Mesodermal cell (in vitro differentiated cells): ENCODE results near the gene SOX5.

Experiments
- H3K27ac ChIP-seq: 2 replicates; pipeline ENCODE4 v1.7.0; 2013; ENCODE audit warnings: mild to moderate bottlenecking, low read depth, low read length, moderate library complexity; ENCODE audit not compliant: severe bottlenecking
- H3K36me3 ChIP-seq: 2 replicates; pipeline ENCODE4 v1.7.1; 2013; ENCODE audit warnings: mild to moderate bottlenecking, low read length, moderate library complexity; ENCODE audit not compliant: control insufficient read depth, insufficient read depth
- H3K4me1 ChIP-seq: one replicate; pipeline ENCODE4 v1.7.1; 2013; ENCODE audit warnings: mild to moderate bottlenecking, low read length; ENCODE audit not compliant: insufficient read depth, control insufficient read depth, poor library complexity, severe bottlenecking
- H3K4me3 ChIP-seq: 2 replicates; pipeline ENCODE4 v1.7.0; 2013; ENCODE audit warnings: low read length, control low read depth, mild to moderate bottlenecking; ENCODE audit not compliant: insufficient read depth, poor library complexity, severe bottlenecking; ENCODE audit errors: extremely low read depth
- H3K9me3 ChIP-seq: 2 replicates; pipeline ENCODE4 v1.7.1; 2013; ENCODE audit warnings: mild to moderate bottlenecking, low read length, moderate library complexity; ENCODE audit not compliant: control insufficient read depth
- WGBS, 2 experiments: methylation state at CpG; one replicate each; pipeline ENCODE4 v1.1.5; 2013; ENCODE audit warnings: missing lambda C conversion rate in 2 of 2; ENCODE audit not compliant: insufficient coverage in 2 of 2; 5-methylcytosine and 5-hydroxymethylcytosine counted together

SOX5 gene

GRCh38 chr12:23703051-23703450 is 246.4 kb downstream of the SOX5 start:
- Histone ChIP-seq H3K4me3 (no peak overlapping the region), H3K9me3 (no peaks in the 10 kb centered on the region), H3K4me1 (no peaks in the 10 kb centered on the region), H3K27ac (no peak overlapping the region), H3K36me3 (no peaks in the 10 kb centered on the region)
- WGBS, 2 experiments: no CpG with 5 or more reads among the region's 1 CpG

GRCh38 chr12:23699031-23699430 is 250.4 kb downstream of the SOX5 start:
- H3K27ac ChIP-seq: no peak overlapping the region
- no peaks in the 10 kb centered on the region for H3K4me1 ChIP-seq
- no peak overlapping the region for H3K4me3 ChIP-seq
- H3K9me3 ChIP-seq: no peaks in the 10 kb centered on the region
- no peaks in the 10 kb centered on the region for H3K36me3 ChIP-seq

- Histone ChIP-seq H3K9me3 (no peaks in the 10 kb centered on the region), H3K36me3 (peaks cover 3% of the 10 kb centered on the region), H3K27ac (no peak overlapping the region), H3K4me1 (no peaks in the 10 kb centered on the region), H3K4me3 (no peak overlapping the region)
- WGBS, 2 experiments: 100% methylated on average over 1 of the region's 2 CpGs
Observed at GRCh38 chr12:23694920-23695319, 254.6 kb downstream of the SOX5 start.

GRCh38 chr12:23694307-23694706 is 255.2 kb downstream of the SOX5 start:
- Histone ChIP-seq H3K27ac (no peak overlapping the region), H3K4me1 (no peaks in the 10 kb centered on the region), H3K36me3 (peaks cover 3% of the 10 kb centered on the region), H3K4me3 (no peak overlapping the region), H3K9me3 (no peaks in the 10 kb centered on the region)

GRCh38 chr12:23687947-23688346 is 261.5 kb downstream of the SOX5 start:
- H3K4me3 ChIP-seq: no peak overlapping the region
- no CpG with 5 or more reads among the region's 1 CpG for WGBS, 2 experiments
- no peaks in the 10 kb centered on the region for H3K4me1 ChIP-seq
- no peaks in the 10 kb centered on the region for H3K9me3 ChIP-seq
- no peak overlapping the region for H3K27ac ChIP-seq
- peaks cover 3% of the 10 kb centered on the region for H3K36me3 ChIP-seq

- Histone ChIP-seq H3K36me3 (peaks cover 3% of the 10 kb centered on the region), H3K4me1 (no peaks in the 10 kb centered on the region), H3K27ac (no peak overlapping the region), H3K9me3 (no peaks in the 10 kb centered on the region), H3K4me3 (no peak overlapping the region)
Observed at GRCh38 chr12:23686095-23686494, 263.4 kb downstream of the SOX5 start.

GRCh38 chr12:23684121-23684520 is 265.3 kb downstream of the SOX5 start:
- no peaks in the 10 kb centered on the region for H3K9me3 ChIP-seq
- WGBS, 2 experiments: no CpG with 5 or more reads among the region's 1 CpG
- no peaks in the 10 kb centered on the region for H3K4me1 ChIP-seq
- H3K4me3 ChIP-seq: no peak overlapping the region
- no peaks in the 10 kb centered on the region for H3K36me3 ChIP-seq
- H3K27ac ChIP-seq: no peak overlapping the region

GRCh38 chr12:23681237-23681636 is 268.2 kb downstream of the SOX5 start:
- H3K4me1 ChIP-seq: no peaks in the 10 kb centered on the region

GRCh38 chr12:23674064-23674463 is 275.4 kb downstream of the SOX5 start:
- H3K9me3 ChIP-seq: no peaks in the 10 kb centered on the region
- H3K27ac ChIP-seq: no peak overlapping the region
- WGBS, 2 experiments: 96 to 100% methylated on average over 3 to 4 of the region's 7 CpGs
- H3K36me3 ChIP-seq: no peaks in the 10 kb centered on the region
- no peak overlapping the region for H3K4me3 ChIP-seq
- H3K4me1 ChIP-seq: no peaks in the 10 kb centered on the region

More at GRCh38 chr12:23681237-23681636, 268.2 kb downstream of the SOX5 start:
- no peaks in the 10 kb centered on the region for H3K36me3 ChIP-seq
- no peak overlapping the region for H3K27ac ChIP-seq
- H3K9me3 ChIP-seq: no peaks in the 10 kb centered on the region
- no peak overlapping the region for H3K4me3 ChIP-seq

GRCh38 chr12:23671881-23672280 is 277.6 kb downstream of the SOX5 start:
- no peak overlapping the region for H3K27ac ChIP-seq
- WGBS, 2 experiments: 72 to 100% methylated on average over 1 to 2 of the region's 3 CpGs
- no peaks in the 10 kb centered on the region for H3K36me3 ChIP-seq
- H3K9me3 ChIP-seq: no peaks in the 10 kb centered on the region
- no peak overlapping the region for H3K4me3 ChIP-seq
- H3K4me1 ChIP-seq: no peaks in the 10 kb centered on the region

- Histone ChIP-seq H3K4me3 (no peak overlapping the region), H3K9me3 (no peaks in the 10 kb centered on the region), H3K36me3 (no peaks in the 10 kb centered on the region), H3K27ac (no peak overlapping the region), H3K4me1 (no peaks in the 10 kb centered on the region)
- WGBS, 2 experiments: 94 to 100% methylated on average over 1 to 2 of the region's 2 CpGs
Observed at GRCh38 chr12:23670684-23671083, 278.8 kb downstream of the SOX5 start.

GRCh38 chr12:23669691-23670090 is 279.8 kb downstream of the SOX5 start:
- no peak overlapping the region for H3K4me3 ChIP-seq
- WGBS, 2 experiments: 95 to 100% methylated on average over 4 of the region's 6 CpGs

More at GRCh38 chr12:23669691-23670090, 279.8 kb downstream of the SOX5 start:
- Histone ChIP-seq H3K36me3 (no peaks in the 10 kb centered on the region), H3K9me3 (no peaks in the 10 kb centered on the region), H3K4me1 (no peaks in the 10 kb centered on the region), H3K27ac (no peak overlapping the region)
